ENCODE results near the gene TOX2.

Gene TOX2

DNA sequence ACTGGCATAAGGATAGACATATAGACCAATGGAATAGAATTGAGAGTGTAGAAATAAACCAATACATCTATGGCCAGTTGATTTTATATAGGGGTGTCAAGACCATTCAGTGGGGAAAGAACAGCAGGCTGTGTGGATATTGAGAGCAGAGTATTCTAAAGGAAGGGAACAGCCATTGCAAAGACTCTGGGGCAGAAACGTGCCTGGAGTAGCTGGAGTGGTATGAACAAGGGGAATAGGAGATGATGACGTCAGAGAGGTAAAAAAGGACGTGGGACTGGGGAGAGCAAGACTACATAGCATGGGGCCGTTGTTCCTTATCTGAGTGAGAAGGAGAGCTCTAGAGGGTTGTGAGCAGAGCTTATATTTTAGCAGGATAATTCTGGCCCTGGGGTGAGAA is 85.2 kb downstream of the TOX2 start:
- no peak for DNase-seq (ENCODE audit: low read depth)

- DNase-seq (ENCODE audit: low read depth), result no peak
Measured at GRCh38 chr20:44001667-44002596, 87.3 kb downstream of the TOX2 start.

GRCh38 chr20:44002861-44003260 is 88.2 kb downstream of the TOX2 start:
- DNase-seq (ENCODE audit: low read depth), result no peak

DNA sequence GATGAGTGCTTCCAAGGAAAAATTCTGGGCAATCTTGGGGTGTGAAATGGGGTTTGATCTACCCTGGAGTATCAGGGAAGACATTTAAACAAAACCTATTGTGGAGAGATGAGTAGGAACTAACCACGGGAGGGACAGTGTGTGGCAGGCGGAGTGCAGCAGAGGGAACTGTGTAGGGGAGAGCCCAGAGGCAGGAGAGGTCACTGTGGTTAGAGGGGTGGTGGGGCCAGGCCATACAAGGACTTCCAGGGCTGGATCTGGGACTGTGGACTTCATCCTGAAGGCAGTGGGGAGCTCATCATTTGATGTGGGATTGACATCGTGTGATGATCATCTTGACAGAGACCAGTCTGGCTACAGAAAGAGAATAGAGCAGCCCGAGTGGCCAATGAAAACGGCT is 89.0 kb downstream of the TOX2 start:
- no peak for DNase-seq (ENCODE audit: low read depth)

DNA sequence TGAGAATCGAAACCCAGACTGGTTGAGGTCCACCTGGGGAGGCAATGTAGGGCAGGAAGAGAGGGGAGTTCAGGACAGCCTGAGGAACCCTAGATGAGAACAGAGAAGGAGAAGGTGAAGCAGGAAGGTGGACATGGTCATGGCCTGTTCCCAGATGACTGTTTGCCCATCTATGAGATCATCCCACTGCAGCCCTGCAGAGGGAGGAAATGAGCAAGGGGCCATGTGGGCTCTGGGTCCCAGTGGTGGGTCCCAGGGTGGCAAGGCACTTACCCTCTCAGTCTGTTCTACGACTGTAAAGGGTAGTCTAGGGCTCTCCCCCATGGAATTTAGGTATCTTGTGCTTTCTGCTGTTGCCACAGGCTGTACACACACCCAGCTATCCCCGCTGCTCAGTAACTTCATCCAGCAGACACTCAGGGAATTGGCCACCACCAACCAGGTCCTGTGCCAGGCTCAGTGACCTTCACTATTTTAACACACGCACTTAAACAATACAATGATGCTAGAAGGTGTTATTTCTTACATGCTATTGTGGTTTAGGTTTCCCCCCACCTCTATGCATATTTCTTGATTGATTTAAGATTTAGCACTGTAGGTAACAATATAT is 89.8 kb downstream of the TOX2 start:
- DNase-seq (ENCODE audit: low read depth), result no peak

DNA sequence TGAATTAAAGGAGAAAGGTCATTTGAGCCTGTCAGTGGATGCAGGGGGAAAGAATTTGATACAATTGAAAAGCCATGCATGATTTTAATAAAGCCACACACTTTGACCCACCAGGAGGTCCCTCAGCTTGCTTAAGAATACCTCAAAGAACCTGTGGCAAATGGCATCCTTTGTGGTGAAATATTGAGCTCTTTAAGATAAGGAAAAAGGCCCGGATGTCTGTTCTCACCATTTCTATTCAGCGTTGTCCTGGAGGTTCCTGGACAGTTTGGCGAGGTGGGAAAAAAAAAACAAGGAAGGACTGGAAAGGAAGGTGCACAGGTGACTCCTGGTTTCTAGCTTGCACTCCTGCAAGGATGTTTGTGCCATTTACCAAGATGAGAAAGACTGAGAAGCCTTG is 91.0 kb downstream of the TOX2 start:
- DNase-seq (ENCODE audit: low read depth), result no peak

DNA sequence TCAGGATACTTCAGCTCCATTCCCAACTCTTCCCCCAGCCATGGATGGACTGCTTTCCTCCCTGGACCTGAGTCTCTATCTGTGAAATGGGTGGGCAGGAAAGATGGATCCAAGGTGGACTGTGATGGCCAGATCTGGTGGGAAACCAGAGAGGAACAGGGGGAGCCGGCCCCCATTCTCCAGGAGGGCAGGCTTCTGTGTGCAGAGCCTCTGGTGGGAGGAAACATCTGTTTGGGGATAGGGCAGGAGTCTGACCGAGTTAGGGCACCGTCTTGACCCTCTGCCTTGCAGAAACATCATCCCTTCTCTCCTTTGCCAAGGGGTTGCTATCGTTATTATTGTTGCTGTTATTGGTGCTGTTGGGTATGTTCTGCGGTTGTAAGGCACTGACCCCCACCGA is 91.5 kb downstream of the TOX2 start:
- DNase-seq (ENCODE audit: low read depth), result no peak

DNA sequence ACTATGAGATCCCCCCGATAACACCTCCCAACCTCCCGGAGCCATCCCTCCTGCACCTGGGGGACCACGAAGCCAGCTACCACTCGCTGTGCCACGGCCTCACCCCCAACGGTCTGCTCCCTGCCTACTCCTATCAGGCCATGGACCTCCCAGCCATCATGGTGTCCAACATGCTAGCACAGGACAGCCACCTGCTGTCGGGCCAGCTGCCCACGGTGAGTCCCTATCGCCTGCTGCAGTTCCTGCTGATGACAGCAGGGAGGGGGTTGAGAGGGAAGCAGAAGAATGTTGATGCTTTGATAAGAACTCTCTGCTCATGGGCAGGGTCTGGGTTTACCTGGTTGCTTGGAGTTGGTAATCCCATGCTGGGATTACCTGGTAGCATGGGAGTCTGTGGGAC is 91.9 kb downstream of the TOX2 start:
- no peak for DNase-seq (ENCODE audit: low read depth)

DNA sequence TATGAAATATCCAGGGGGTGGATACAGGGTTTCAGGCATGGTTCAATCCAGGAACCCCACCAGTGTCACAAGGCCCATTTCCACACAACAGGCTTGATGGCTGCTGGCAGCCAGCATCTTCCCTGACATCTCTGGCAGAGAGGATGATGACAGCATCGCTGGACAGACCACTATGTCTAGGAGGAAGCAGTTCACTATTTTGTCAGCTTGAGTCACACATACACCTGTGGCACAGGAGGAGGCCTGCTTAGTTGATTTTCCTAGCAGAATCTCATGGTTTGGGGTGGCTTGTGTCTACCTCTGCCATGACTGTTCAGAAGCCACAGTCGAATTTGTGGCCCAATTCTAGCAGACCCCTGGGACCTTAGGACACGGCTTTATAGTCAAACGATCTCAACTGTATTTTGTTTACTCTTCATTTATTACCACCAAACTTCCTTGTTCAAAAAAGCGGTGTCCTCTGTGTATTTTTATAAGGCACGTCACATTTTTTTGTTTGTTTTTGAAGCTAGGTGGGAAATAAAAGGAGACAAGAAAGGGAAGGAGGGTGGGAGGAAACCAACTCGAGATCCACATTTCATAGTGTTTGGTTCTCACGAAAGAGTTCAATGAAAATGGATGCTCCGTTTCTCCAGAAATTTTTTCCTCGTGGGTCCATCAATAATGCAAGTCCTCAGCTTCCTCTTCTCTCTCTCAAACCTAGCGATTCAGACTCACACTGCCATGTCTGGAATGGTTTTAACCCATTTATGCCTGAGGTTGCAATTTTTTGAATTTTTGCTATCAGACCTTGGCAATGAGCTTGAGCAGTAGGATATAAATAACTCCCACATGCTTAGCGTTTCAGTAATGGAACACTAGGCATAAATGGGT is 94.4 kb downstream of the TOX2 start:
- DNase-seq (ENCODE audit: low read depth), result no peak

- no peak for DNase-seq (ENCODE audit: low read depth)
Measured at GRCh38 chr20:44009679-44009992, 95.0 kb downstream of the TOX2 start.

DNA sequence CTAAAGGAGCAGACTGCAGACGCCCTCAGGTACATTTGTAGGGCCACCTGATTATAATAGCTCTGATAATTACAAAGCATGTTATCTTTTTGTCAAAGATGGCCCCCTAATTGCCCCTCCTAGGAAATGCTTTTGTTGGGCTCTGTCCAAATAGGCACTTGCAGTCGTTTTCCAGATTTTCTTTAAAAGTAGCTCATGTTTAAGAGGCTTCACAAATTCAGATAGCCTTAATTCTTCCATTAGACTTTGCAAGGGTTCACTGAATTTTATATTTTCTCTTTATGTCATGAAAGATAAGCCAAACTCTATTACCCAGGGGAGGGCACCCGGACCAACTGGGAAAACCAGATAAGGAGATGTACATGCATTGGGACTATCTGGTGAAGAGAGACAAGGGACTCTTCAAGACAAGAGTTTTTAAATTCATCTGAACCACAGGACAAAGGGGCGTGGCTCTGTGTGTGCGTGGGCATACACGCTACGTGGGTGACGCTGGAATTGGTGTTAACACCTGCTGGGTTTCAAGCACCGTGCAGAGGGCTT is 95.6 kb downstream of the TOX2 start:
- DNase-seq (ENCODE audit: low read depth), result no peak

DNA sequence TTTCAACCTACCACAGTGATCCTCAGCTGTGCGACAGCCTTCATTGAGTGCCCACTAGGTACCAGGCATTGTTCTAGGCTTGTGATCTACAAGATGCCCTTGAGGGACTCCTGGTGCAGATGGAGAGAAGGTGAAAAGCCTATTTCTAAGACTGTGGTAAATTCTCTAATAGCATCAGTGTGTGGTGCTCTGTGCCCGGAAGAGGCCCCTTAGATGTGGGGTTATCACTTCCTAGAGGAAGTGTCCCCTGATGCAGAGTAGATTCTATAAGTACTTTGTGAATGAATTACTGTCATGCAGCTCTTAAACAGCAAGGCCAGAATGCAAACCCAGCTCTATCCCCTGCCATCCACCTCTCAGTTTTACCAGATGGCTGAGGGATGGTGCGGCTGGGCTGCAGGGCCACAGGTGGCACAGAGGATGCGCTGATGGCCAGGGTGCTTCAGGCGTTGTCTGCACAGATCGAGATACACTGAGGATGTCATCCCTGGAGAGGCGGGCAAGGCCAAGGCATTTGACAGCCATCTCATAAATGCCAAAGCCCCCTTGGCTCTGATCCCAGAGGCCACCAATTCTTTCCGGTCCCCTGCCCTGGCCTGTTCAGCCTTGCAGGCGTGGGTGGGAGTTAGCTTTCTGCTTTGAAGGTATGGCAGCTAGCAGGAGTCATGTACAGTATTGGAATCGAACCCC is 96.7 kb downstream of the TOX2 start:
- DNase-seq (ENCODE audit: low read depth), result no peak

GRCh38 chr20:44012466-44013226 is 98.0 kb downstream of the TOX2 start:
- DNase-seq (ENCODE audit: low read depth), result no peak

GRCh38 chr20:44014807-44015732 is 100.4 kb downstream of the TOX2 start:
- DNase-seq (ENCODE audit: low read depth), result no peak

DNA sequence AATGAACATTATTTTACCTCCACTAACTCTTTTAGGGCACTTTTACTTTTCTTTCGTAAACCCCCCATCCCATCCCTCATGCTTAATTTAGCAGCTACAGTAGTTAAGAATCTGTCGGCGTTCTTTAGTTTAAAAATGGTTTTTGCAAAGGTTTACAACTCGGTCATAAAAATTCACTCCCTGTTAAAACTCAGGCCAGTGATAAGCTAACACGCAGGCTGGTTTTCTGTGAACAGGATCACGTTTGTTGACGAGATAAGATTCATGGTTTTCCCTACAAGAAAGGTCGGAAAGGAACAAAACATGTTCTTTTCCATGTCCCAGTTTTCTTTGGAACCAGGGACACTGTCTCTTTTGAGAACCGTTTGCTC is 101.1 kb downstream of the TOX2 start:
- DNase-seq (ENCODE audit: low read depth), result no peak

DNA sequence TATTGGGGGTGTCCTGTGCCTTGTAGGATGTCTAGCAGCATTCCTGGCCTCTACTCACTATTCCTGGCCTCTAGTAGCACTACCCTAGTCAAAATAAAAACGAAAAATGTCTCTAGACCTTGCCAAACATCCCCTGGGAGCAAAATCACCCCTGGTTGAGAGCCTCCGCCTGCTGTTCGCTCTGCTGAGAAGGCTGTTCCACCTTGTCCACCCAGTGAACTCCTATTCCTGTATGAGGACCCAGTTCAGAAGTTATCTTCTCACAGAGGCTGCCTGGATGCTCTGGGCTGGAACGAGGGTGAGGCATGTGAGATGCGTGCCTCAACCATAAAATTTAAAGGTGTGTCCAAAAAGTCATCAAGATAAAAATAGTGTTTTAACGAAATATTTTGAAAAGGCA is 101.9 kb downstream of the TOX2 start:
- no peak for DNase-seq (ENCODE audit: low read depth)

- DNase-seq (ENCODE audit: low read depth), result no peak
Measured at GRCh38 chr20:44017211-44017610, 102.6 kb downstream of the TOX2 start.

- DNase-seq (ENCODE audit: low read depth), result no peak
Measured at GRCh38 chr20:44017905-44018258, 103.2 kb downstream of the TOX2 start.

DNA sequence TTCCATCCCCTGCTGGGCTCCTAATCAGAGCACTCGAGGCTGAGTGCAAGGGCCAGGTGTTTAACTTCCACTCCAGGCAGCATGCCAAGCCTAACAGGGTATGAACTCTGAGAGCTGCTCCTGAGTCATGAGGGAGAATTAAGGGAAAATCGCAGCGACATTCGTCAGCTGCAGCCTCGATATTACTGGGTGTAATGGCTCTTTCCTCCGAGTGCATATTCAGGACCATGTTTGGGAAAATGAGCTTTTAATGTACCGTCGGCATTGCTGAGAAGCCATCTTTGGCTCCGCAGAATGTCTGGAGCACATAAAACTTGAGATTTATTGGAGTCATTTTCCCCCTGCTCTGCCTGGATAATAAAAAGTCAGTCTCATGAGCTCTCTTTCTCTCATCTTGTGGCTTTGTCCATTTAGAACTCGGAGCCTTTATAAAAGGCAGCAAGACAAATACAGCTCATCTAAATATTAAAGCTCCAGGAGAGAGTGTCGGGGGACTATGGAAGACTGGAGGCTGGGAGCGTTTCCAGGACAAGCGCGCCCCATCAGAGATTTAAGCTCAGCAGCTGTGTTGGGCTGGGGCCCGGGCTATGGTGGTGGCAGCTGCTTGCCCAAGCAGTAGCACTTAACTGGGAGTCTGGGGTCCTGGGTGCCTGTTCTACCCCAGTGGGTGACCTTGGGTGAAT is 103.7 kb downstream of the TOX2 start:
- DNase-seq (ENCODE audit: low read depth), result no peak
